Activated naive CD8-positive, alpha-beta T cell treated with anti-CD3 and anti-CD28 coated beads for 36 hours (primary cell): ENCODE data around the gene PALS1. TPM values are rescaled to one million over a fixed set of nuclear protein-coding genes. Genes with fewer than 3 reads are reported as not detected.
A peak's percentile ranks its signal among the peaks of the same experiment; 100 is the strongest.

Experiments used
- DNase-seq: peaks from one replicate; pipeline ENCODE4 v3.0.0; 2021
- H3K27ac Mint-ChIP-seq: one replicate; pipeline ENCODE4 v1.8.0; 2022; ENCODE audit warnings: mild to moderate bottlenecking, moderate library complexity, mixed read lengths
- H3K27me3 Mint-ChIP-seq: one replicate; pipeline ENCODE4 v1.8.0; 2022; ENCODE audit warnings: mild to moderate bottlenecking, mixed read lengths
- H3K36me3 Mint-ChIP-seq: one replicate; pipeline ENCODE4 v1.8.0; 2021; ENCODE audit warnings: mild to moderate bottlenecking, mixed read lengths
- H3K4me1 Mint-ChIP-seq: one replicate; pipeline ENCODE4 v1.8.0; 2021; ENCODE audit warnings: mixed read lengths
- H3K4me3 Mint-ChIP-seq: one replicate; pipeline ENCODE4 v1.8.0; 2022; ENCODE audit warnings: mild to moderate bottlenecking, moderate library complexity, mixed read lengths
- H3K9me3 Mint-ChIP-seq: one replicate; pipeline ENCODE4 v1.8.0; 2022; ENCODE audit warnings: mixed read lengths
- total RNA-seq, 2 experiments: library from RNA; stranded (reverse); gene quantifications; one replicate each; pipeline ENCODE4 v1.2.3, GENCODE V29; 2021

Gene PALS1
- 1 to 10 TPM; 6.2 to 6.4 TPM for total RNA-seq

DNA sequence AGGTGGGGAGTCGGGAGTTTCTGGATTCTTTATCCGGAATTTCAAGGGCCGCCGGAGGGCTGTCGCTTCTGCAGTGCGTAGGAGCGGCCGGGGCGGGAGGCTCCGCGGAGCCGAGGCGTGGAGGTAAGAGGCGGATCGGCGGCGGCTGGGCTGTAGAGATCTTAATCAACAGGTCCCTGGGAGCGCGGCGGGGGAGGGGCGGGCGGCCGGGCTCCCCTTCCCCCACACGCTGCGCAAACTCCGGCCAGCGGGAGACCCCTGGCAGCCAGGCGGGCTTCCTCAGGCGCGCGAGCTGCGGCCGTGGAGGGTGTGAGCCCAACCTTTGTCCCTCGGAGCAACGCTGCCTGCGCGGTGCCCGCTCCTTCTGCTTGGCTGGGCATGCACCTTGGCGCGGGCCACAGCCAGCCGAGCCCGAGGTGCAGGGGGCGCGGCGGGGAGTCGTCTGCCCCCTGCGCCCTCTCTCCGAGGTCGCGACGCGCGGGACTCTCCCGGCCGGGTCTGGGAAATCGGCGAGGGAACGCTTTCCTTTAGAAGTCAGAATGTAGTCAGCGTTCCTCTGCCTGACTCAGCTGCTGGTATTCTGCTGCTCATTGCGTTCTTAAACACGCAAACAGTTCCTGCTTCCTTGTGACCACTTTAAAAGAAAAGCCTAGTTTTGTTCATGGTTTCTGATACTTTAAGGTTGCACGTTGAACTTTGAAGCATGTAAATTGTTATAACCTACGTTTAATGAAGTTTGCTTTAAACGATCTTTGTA lies at the start of gene PALS1:
TSS of gene PALS1 (plus strand) at position 25 of the 757 bp plus-strand sequence. CDS start 37,736 bp downstream, outside the sequence.
- H3K27ac Mint-ChIP-seq, result peak within 1 kb of the TSS; percentile 90
- peak within 1 kb of the TSS; percentile 89 for H3K4me3 Mint-ChIP-seq
- no peaks in the 10 kb centered on the region for H3K36me3 Mint-ChIP-seq
- H3K27me3 Mint-ChIP-seq, result peaks cover 13% of the 10 kb centered on the region
- no peak for DNase-seq
- H3K4me1 Mint-ChIP-seq, result peaks cover 28% of the 10 kb centered on the region
- H3K9me3 Mint-ChIP-seq, result no peaks in the 10 kb centered on the region

GRCh38 chr14:67191768-67192290 lies 49.4 kb upstream of the PALS1 start:
- Mint-ChIP-seq H3K4me1 (peaks cover 13% of the 10 kb centered on the region), H3K36me3 (peaks cover 2% of the 10 kb centered on the region), H3K9me3 (no peaks in the 10 kb centered on the region), H3K27ac (no peak overlapping the region), H3K4me3 (no peak overlapping the region), H3K27me3 (peaks cover 8% of the 10 kb centered on the region)
- no peak for DNase-seq

GRCh38 chr14:67192366-67192765 lies 48.9 kb upstream of the PALS1 start:
- H3K27me3 Mint-ChIP-seq, result peaks cover 8% of the 10 kb centered on the region
- H3K4me3 Mint-ChIP-seq, result no peak overlapping the region
- peaks cover 2% of the 10 kb centered on the region for H3K36me3 Mint-ChIP-seq
- H3K9me3 Mint-ChIP-seq, result no peaks in the 10 kb centered on the region
- DNase-seq, result no peak
- H3K27ac Mint-ChIP-seq, result no peak overlapping the region
- H3K4me1 Mint-ChIP-seq, result peaks cover 13% of the 10 kb centered on the region

- DNase-seq, result no peak
- H3K36me3 Mint-ChIP-seq, result peaks cover 2% of the 10 kb centered on the region
- H3K4me1 Mint-ChIP-seq, result no peaks in the 10 kb centered on the region
- H3K4me3 Mint-ChIP-seq, result no peak overlapping the region
- no peaks in the 10 kb centered on the region for H3K9me3 Mint-ChIP-seq
- peaks cover 8% of the 10 kb centered on the region for H3K27me3 Mint-ChIP-seq
- H3K27ac Mint-ChIP-seq, result no peak overlapping the region
These were observed 46.0 kb upstream of the PALS1 start for GRCh38 chr14:67195279-67195678.

GRCh38 chr14:67199016-67199415 lies 42.2 kb upstream of the PALS1 start:
- Mint-ChIP-seq H3K4me3 (no peak overlapping the region), H3K4me1 (no peaks in the 10 kb centered on the region), H3K27ac (no peak overlapping the region), H3K27me3 (no peaks in the 10 kb centered on the region), H3K36me3 (no peaks in the 10 kb centered on the region), H3K9me3 (no peaks in the 10 kb centered on the region)
- no peak for DNase-seq

GRCh38 chr14:67207810-67208209 lies 33.4 kb upstream of the PALS1 start:
- Mint-ChIP-seq H3K4me1 (no peaks in the 10 kb centered on the region), H3K4me3 (no peak overlapping the region), H3K27ac (no peak overlapping the region), H3K9me3 (no peaks in the 10 kb centered on the region), H3K27me3 (no peaks in the 10 kb centered on the region), H3K36me3 (no peaks in the 10 kb centered on the region)
- DNase-seq, result no peak

- Mint-ChIP-seq H3K4me3 (no peak overlapping the region), H3K4me1 (peaks cover 2% of the 10 kb centered on the region), H3K36me3 (no peaks in the 10 kb centered on the region), H3K27me3 (no peaks in the 10 kb centered on the region), H3K27ac (no peak overlapping the region), H3K9me3 (no peaks in the 10 kb centered on the region)
- no peak for DNase-seq
These were observed 23.1 kb upstream of the PALS1 start for GRCh38 chr14:67218126-67218525.

GRCh38 chr14:67221248-67221981 lies 19.8 kb upstream of the PALS1 start:
- peaks cover 4% of the 10 kb centered on the region for H3K27me3 Mint-ChIP-seq
- no peak overlapping the region for H3K27ac Mint-ChIP-seq
- no peak overlapping the region for H3K4me3 Mint-ChIP-seq
- no peaks in the 10 kb centered on the region for H3K36me3 Mint-ChIP-seq
- DNase-seq, result no peak
- peaks cover 2% of the 10 kb centered on the region for H3K4me1 Mint-ChIP-seq
- no peaks in the 10 kb centered on the region for H3K9me3 Mint-ChIP-seq

DNA sequence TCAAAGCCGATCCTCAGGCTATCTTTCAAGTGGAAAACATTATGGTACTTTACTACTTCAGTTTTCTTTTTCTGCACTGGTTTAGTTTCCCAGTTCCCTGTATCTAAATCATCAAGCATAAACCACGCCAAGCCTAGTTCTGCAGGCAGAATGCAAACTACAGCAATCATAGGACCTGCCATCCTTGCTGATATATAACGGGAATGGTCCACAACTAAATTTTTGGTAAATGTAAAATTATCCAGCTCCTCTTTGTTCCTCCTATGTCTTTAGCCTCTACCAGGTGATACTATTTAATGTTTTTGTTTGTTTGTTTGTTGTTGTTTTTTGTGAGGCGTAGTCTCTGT lies 19.3 kb upstream of the PALS1 start:
- DNase-seq, result no peak
- no peaks in the 10 kb centered on the region for H3K9me3 Mint-ChIP-seq
- no peak overlapping the region for H3K27ac Mint-ChIP-seq
- H3K36me3 Mint-ChIP-seq, result no peaks in the 10 kb centered on the region
- peaks cover 4% of the 10 kb centered on the region for H3K27me3 Mint-ChIP-seq
- no peak overlapping the region for H3K4me3 Mint-ChIP-seq
- peaks cover 2% of the 10 kb centered on the region for H3K4me1 Mint-ChIP-seq

DNA sequence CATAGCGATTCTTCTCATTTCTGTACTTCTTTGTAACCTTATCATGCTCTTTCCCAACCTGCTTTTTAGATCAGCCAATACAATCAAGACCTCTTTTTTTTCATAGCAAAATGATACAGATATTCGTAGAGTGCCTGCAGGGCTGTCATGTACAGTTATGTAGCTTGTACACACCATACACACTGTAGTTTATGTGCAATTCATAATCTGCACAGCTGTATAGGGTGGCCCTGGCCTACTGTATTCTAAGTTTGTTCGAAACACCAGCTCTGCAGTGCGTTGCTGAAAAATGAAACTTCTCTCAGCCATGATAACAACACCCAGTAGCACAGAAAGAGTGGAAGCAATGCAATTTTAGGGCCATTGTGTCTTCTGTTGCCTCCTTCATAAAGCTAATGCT lies 15.7 kb upstream of the PALS1 start:
- Mint-ChIP-seq H3K27me3 (peaks cover 4% of the 10 kb centered on the region), H3K27ac (no peak overlapping the region), H3K4me1 (peaks cover 6% of the 10 kb centered on the region), H3K9me3 (no peaks in the 10 kb centered on the region), H3K36me3 (no peaks in the 10 kb centered on the region), H3K4me3 (no peak overlapping the region)
- no peak for DNase-seq

DNA sequence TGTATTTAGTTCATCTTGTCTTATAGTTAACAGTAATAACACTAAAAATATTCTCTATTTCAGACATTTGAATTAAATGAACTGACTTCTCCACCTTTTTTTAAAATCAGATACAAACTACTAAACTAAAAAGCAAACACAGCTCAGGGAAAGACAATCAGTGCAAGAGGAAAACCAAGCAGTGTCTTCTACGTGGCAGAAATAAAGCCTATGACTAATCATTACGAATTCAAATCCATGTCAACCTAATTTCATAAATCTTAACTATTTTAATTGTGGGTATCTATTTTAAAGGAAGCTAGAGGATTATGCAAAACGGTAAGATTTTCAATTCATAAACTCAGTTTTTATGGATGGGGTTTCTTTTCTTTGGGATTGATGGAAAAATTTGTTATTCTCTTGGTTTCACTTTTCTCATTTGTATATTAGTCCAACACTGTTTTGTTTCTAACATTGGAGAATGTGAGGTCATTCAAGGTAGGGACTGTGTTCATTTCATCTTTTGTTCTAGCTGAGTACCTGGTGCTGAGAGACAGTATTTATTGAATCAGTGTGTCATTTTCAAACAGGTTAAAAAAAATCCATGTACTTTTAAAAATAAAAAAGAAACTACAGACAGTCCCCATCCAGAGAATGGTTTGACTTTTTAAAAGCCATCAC lies 12.8 kb upstream of the PALS1 start:
- Mint-ChIP-seq H3K27me3 (peaks cover 4% of the 10 kb centered on the region), H3K27ac (no peak overlapping the region), H3K9me3 (no peaks in the 10 kb centered on the region), H3K36me3 (no peaks in the 10 kb centered on the region), H3K4me1 (peaks cover 4% of the 10 kb centered on the region), H3K4me3 (no peak overlapping the region)
- DNase-seq, result no peak

- Mint-ChIP-seq H3K27me3 (no peaks in the 10 kb centered on the region), H3K4me3 (no peak overlapping the region), H3K4me1 (peaks cover 4% of the 10 kb centered on the region), H3K27ac (no peak overlapping the region), H3K9me3 (no peaks in the 10 kb centered on the region), H3K36me3 (no peaks in the 10 kb centered on the region)
- DNase-seq, result no peak
These were observed 9.2 kb upstream of the PALS1 start for GRCh38 chr14:67232066-67232465.

- Mint-ChIP-seq H3K9me3 (no peaks in the 10 kb centered on the region), H3K4me3 (no peak overlapping the region), H3K27me3 (no peaks in the 10 kb centered on the region), H3K27ac (no peak overlapping the region), H3K4me1 (peaks cover 4% of the 10 kb centered on the region), H3K36me3 (no peaks in the 10 kb centered on the region)
- no peak for DNase-seq
These were observed 8.6 kb upstream of the PALS1 start for GRCh38 chr14:67232621-67233020.

DNA sequence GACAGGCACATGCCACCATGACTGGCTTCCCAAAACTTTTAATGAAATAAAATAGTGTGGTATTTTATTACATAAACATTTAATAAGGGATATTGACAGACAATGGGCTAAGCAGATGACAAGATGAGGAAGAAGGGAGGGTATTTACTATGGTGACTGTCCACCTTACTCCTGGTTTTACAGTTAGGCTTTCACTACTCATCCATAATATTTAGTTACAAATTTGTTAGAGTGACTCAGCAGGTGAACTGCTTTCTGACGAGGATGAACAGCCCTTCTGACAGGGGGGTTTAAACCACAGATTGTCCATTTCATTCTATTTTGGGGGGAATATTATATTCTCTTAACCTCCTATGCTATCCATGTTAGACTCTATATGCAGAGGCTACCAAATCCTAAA lies 3.6 kb upstream of the PALS1 start:
- Mint-ChIP-seq H3K9me3 (no peaks in the 10 kb centered on the region), H3K4me1 (peaks cover 11% of the 10 kb centered on the region), H3K27me3 (peaks cover 13% of the 10 kb centered on the region), H3K27ac (no peak overlapping the region), H3K36me3 (no peaks in the 10 kb centered on the region), H3K4me3 (no peak overlapping the region)
- no peak for DNase-seq

DNA sequence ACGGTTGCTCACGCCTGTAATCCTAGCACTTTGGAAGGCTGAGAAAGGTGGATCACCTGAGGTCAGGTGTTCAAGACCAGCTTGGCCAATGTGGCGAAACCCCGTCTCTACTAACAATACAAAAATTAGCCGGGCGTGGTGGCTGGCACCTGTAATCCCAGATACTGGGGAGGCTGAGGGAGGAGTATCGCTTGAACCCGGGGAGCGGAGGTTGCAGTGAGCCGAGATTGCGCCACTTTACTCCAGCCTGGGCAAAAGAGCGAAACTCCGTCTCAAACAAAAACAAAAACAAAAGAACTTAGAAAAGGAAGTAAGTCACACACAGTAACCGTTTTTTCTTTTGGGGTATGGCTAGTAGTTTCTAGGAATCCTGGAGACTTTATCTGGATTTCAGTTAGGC lies 1.7 kb upstream of the PALS1 start:
- peak overlapping the region; percentile 89 for H3K4me3 Mint-ChIP-seq
- no peaks in the 10 kb centered on the region for H3K36me3 Mint-ChIP-seq
- DNase-seq, result no peak
- H3K27me3 Mint-ChIP-seq, result peaks cover 13% of the 10 kb centered on the region
- H3K9me3 Mint-ChIP-seq, result no peaks in the 10 kb centered on the region
- peaks cover 21% of the 10 kb centered on the region for H3K4me1 Mint-ChIP-seq
- no peak overlapping the region for H3K27ac Mint-ChIP-seq
